ENCODE measurements around the gene SRPK3.

DNA sequence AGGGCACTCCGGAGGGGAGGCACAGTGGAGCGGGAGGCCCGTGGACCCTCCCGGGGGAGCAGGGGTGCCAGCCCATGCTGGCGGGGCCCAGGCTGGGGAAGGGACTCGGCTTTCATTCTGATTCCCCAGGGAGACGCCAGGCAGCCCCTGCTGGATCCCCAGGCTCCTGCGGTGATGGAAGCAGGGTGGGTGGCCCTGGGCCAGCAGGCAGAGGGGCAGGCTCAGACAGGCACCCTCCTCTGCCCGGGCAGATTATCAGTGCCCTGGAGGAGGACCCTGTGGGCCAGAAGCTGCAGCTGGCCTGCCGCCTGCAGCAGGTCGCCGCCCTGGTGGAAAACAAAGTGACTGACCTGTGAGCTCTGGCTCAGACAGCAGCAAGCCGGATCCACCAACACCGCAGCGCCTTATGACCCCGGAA, 2.1 kb upstream of the SRPK3 start:
- TF ChIP-seq, protein P1, sequence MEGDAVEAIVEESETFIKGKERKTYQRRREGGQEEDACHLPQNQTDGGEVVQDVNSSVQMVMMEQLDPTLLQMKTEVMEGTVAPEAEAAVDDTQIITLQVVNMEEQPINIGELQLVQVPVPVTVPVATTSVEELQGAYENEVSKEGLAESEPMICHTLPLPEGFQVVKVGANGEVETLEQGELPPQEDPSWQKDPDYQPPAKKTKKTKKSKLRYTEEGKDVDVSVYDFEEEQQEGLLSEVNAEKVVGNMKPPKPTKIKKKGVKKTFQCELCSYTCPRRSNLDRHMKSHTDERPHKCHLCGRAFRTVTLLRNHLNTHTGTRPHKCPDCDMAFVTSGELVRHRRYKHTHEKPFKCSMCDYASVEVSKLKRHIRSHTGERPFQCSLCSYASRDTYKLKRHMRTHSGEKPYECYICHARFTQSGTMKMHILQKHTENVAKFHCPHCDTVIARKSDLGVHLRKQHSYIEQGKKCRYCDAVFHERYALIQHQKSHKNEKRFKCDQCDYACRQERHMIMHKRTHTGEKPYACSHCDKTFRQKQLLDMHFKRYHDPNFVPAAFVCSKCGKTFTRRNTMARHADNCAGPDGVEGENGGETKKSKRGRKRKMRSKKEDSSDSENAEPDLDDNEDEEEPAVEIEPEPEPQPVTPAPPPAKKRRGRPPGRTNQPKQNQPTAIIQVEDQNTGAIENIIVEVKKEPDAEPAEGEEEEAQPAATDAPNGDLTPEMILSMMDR (IDR thresholded peaks at IDR 0.05): peak; percentile 22; the same call in 1 of the 2 replicates
- TF ChIP-seq NRF1 (IDR thresholded peaks at IDR 0.05; ENCODE audit: low read depth, low read length) (no peak), JUND (IDR thresholded peaks at IDR 0.05) (no peak)
